ENCODE measurements around the gene MAGEB10. TPM values are rescaled to one million over a fixed set of nuclear protein-coding genes. Genes with fewer than 3 reads are reported as not detected.
"Not testable (repeated sequence)": the region's sequence is repeated elsewhere in the genome, so short reads cannot be mapped to it uniquely, and the experiment has no call there.

MAGEB10 gene
- total RNA-seq (not detected), polyA plus RNA-seq (not detected), total RNA-seq (0 reads per million in 6 experiments)

GRCh38 chrX:27807690-27808089, at the start of gene MAGEB10:
TSS of gene MAGEB10 (plus strand) at chrX:27807990. CDS start at chrX:27821307, 13,317 bp downstream.
- POLR2A ChIA-PET, result no interaction called here
- Mint-ChIP-seq H3K27me3 (no peaks in the 10 kb centered on the region), H3K4me3 (no peak within 1 kb of the TSS), H3K9me3 (peaks cover 0 to 10% (median 0%) of the 10 kb centered on the region in 9 donors), H3K36me3 (no peaks in the 10 kb centered on the region), H3K4me1 (peaks cover 0 to 1% (median 0%) of the 10 kb centered on the region in 4 donors), H3K27ac (no peak within 1 kb of the TSS)
- DNase-seq (no peak), ATAC-seq (no peak)

- H3K27me3 Mint-ChIP-seq, result no peaks in the 10 kb centered on the region
- no peak for ATAC-seq
- no peak overlapping the region for H3K27ac Mint-ChIP-seq
- H3K4me3 Mint-ChIP-seq, result no peak overlapping the region
- POLR2A ChIA-PET, result no interaction called here
- no peaks in the 10 kb centered on the region for H3K36me3 Mint-ChIP-seq
- H3K9me3 Mint-ChIP-seq, result peaks cover 0 to 9% (median 3%) of the 10 kb centered on the region in 9 donors
- no peak for DNase-seq
- H3K4me1 Mint-ChIP-seq, result no peaks in the 10 kb centered on the region
Measured at GRCh38 chrX:27765718-27766117, 42.1 kb upstream of the MAGEB10 start.

GRCh38 chrX:27767387-27767786, 40.4 kb upstream of the MAGEB10 start:
- Mint-ChIP-seq H3K9me3 (peaks cover 0 to 10% (median 4%) of the 10 kb centered on the region in 9 donors), H3K27ac (no peak overlapping the region), H3K4me3 (no peak overlapping the region), H3K4me1 (no peaks in the 10 kb centered on the region), H3K36me3 (no peaks in the 10 kb centered on the region), H3K27me3 (no peaks in the 10 kb centered on the region)
- POLR2A ChIA-PET, result no interaction called here
- DNase-seq, result no peak
- ATAC-seq, result no peak

- H3K36me3 Mint-ChIP-seq, result no peaks in the 10 kb centered on the region
- no peak overlapping the region for H3K4me3 Mint-ChIP-seq
- no peak for DNase-seq
- POLR2A ChIA-PET, result no interaction called here
- H3K9me3 Mint-ChIP-seq, result peaks cover 0 to 7% (median 0%) of the 10 kb centered on the region in 9 donors
- no peak overlapping the region for H3K27ac Mint-ChIP-seq
- H3K27me3 Mint-ChIP-seq, result no peaks in the 10 kb centered on the region
- no peaks in the 10 kb centered on the region for H3K4me1 Mint-ChIP-seq
- ATAC-seq, result no peak
Measured at GRCh38 chrX:27775984-27776383, 31.8 kb upstream of the MAGEB10 start.

GRCh38 chrX:27796640-27797257, 11.0 kb upstream of the MAGEB10 start:
- no peak for DNase-seq
- no peak overlapping the region for H3K4me3 Mint-ChIP-seq
- H3K4me1 Mint-ChIP-seq, result no peaks in the 10 kb centered on the region
- H3K27me3 Mint-ChIP-seq, result no peaks in the 10 kb centered on the region
- POLR2A ChIA-PET, result no interaction called here
- no peak for ATAC-seq
- no peaks in the 10 kb centered on the region for H3K9me3 Mint-ChIP-seq
- no peaks in the 10 kb centered on the region for H3K36me3 Mint-ChIP-seq
- H3K27ac Mint-ChIP-seq, result no peak overlapping the region

GRCh38 chrX:27797575-27797974, 10.2 kb upstream of the MAGEB10 start:
- no peaks in the 10 kb centered on the region for H3K4me1 Mint-ChIP-seq
- no peak overlapping the region for H3K27ac Mint-ChIP-seq
- no peak for ATAC-seq
- no peaks in the 10 kb centered on the region for H3K27me3 Mint-ChIP-seq
- H3K9me3 Mint-ChIP-seq, result peaks cover 0 to 3% (median 0%) of the 10 kb centered on the region in 9 donors
- H3K36me3 Mint-ChIP-seq, result no peaks in the 10 kb centered on the region
- no peak for DNase-seq
- POLR2A ChIA-PET, result no interaction called here
- no peak overlapping the region for H3K4me3 Mint-ChIP-seq

- DNase-seq, result no peak
- no peak overlapping the region for H3K4me3 Mint-ChIP-seq
- no peaks in the 10 kb centered on the region for H3K27me3 Mint-ChIP-seq
- no peaks in the 10 kb centered on the region for H3K36me3 Mint-ChIP-seq
- H3K9me3 Mint-ChIP-seq, result peaks cover 0 to 10% (median 0%) of the 10 kb centered on the region in 9 donors
- POLR2A ChIA-PET, result no interaction called here
- no peak for ATAC-seq
- H3K27ac Mint-ChIP-seq, result no peak overlapping the region
- peaks cover 0 to 1% (median 0%) of the 10 kb centered on the region in 4 donors for H3K4me1 Mint-ChIP-seq
Measured at GRCh38 chrX:27808226-27808625, 436 bp downstream of the MAGEB10 start.

GRCh38 chrX:27808991-27809859, 1.4 kb downstream of the MAGEB10 start:
- DNase-seq, H3K27me3 Mint-ChIP-seq, H3K4me1 Mint-ChIP-seq, H3K4me3 Mint-ChIP-seq, H3K36me3 Mint-ChIP-seq, POLR2A ChIA-PET, ATAC-seq, H3K9me3 Mint-ChIP-seq, H3K27ac Mint-ChIP-seq: not testable (repeated sequence)

GRCh38 chrX:27815209-27815608, 7.4 kb downstream of the MAGEB10 start:
- H3K9me3 Mint-ChIP-seq, result peaks cover 0 to 3% (median 0%) of the 10 kb centered on the region in 9 donors
- H3K27me3 Mint-ChIP-seq, result no peaks in the 10 kb centered on the region
- ATAC-seq, result no peak
- no peak overlapping the region for H3K4me3 Mint-ChIP-seq
- peaks cover 0 to 1% (median 0%) of the 10 kb centered on the region in 4 donors for H3K4me1 Mint-ChIP-seq
- POLR2A ChIA-PET, result no interaction called here
- no peak overlapping the region for H3K27ac Mint-ChIP-seq
- DNase-seq, result no peak
- no peaks in the 10 kb centered on the region for H3K36me3 Mint-ChIP-seq

- POLR2A ChIA-PET, result no interaction called here
- Mint-ChIP-seq H3K4me3 (no peak overlapping the region), H3K27ac (no peak overlapping the region), H3K36me3 (no peaks in the 10 kb centered on the region), H3K4me1 (no peaks in the 10 kb centered on the region), H3K27me3 (no peaks in the 10 kb centered on the region), H3K9me3 (peaks cover 0 to 9% (median 0%) of the 10 kb centered on the region in 9 donors)
- ATAC-seq (no peak), DNase-seq (no peak)
Measured at GRCh38 chrX:27823812-27824211, 16.0 kb downstream of the MAGEB10 start.

- no peak overlapping the region for H3K4me3 Mint-ChIP-seq
- no peaks in the 10 kb centered on the region for H3K36me3 Mint-ChIP-seq
- DNase-seq, result no peak
- no peaks in the 10 kb centered on the region for H3K27me3 Mint-ChIP-seq
- no peak for ATAC-seq
- peaks cover 0 to 9% (median 0%) of the 10 kb centered on the region in 9 donors for H3K9me3 Mint-ChIP-seq
- POLR2A ChIA-PET, result no interaction called here
- H3K4me1 Mint-ChIP-seq, result no peaks in the 10 kb centered on the region
- no peak overlapping the region for H3K27ac Mint-ChIP-seq
Measured at GRCh38 chrX:27838185-27838584, 30.4 kb downstream of the MAGEB10 start.

GRCh38 chrX:27840881-27841280, 33.1 kb downstream of the MAGEB10 start:
- no peaks in the 10 kb centered on the region for H3K27me3 Mint-ChIP-seq
- POLR2A ChIA-PET, result no interaction called here
- H3K4me1 Mint-ChIP-seq, result no peaks in the 10 kb centered on the region
- no peak overlapping the region for H3K27ac Mint-ChIP-seq
- peaks cover 0 to 9% (median 0%) of the 10 kb centered on the region in 9 donors for H3K9me3 Mint-ChIP-seq
- H3K4me3 Mint-ChIP-seq, result no peak overlapping the region
- ATAC-seq (no peak), DNase-seq (no peak)
- H3K36me3 Mint-ChIP-seq, result no peaks in the 10 kb centered on the region

- ATAC-seq, result no peak
- H3K9me3 Mint-ChIP-seq, result peaks cover 0 to 12% (median 0%) of the 10 kb centered on the region in 9 donors
- H3K27me3 Mint-ChIP-seq, result no peaks in the 10 kb centered on the region
- DNase-seq, result no peak
- POLR2A ChIA-PET, result no interaction called here
- no peak overlapping the region for H3K27ac Mint-ChIP-seq
- H3K36me3 Mint-ChIP-seq, result no peaks in the 10 kb centered on the region
- H3K4me3 Mint-ChIP-seq, result no peak overlapping the region
- no peaks in the 10 kb centered on the region for H3K4me1 Mint-ChIP-seq
Measured at GRCh38 chrX:27842859-27843258, 35.1 kb downstream of the MAGEB10 start.
